Cardiac fibroblast (primary cell): Measurements from ENCODE around the gene CD2BP2.
A peak's percentile ranks its signal among the peaks of the same experiment; 100 is the strongest.

Experiments used
- DNase-seq, 2 donors: peaks; one replicate each; pipeline versions ENCODE4 v3.0.0 to v3.0.0-alpha.2; 2010; ENCODE audit warnings: low read depth in 2 of 2
- H3K4me3 ChIP-seq, 2 donors: replicated peaks in 1 of 2; 1 replicate in 1 of 2; 2 replicates in 1 of 2; pipeline ENCODE4 v1.5.1; 2011; ENCODE audit warnings: low read depth in 2 of 2, low read length in 2 of 2, mild to moderate bottlenecking in 2 of 2, moderate library complexity in 1 of 2
- CTCF ChIP-seq: IDR thresholded peaks from one replicate; pipeline ENCODE4 v1.5.1; 2011; ENCODE audit warnings: low read depth, mild to moderate bottlenecking, low read length, inconsistent platforms

CD2BP2 gene

GRCh38 chr16:30358990-30359870 lies 4.1 kb upstream of the CD2BP2 start:
- H3K4me3 ChIP-seq: no peak overlapping the region
- DNase-seq: no peak
- TF ChIP-seq CTCF: no peak

GRCh38 chr16:30358577-30358936 lies 3.4 kb upstream of the CD2BP2 start:
- H3K4me3 ChIP-seq: no peak overlapping the region
- DNase-seq: no peak
- no peak for TF ChIP-seq CTCF

GRCh38 chr16:30357715-30358576 lies 2.8 kb upstream of the CD2BP2 start:
- DNase-seq: no peak

GRCh38 chr16:30357085-30357714 lies 2.1 kb upstream of the CD2BP2 start:
- no peak for DNase-seq
- no peak overlapping the region for H3K4me3 ChIP-seq
- no peak for TF ChIP-seq CTCF

More at GRCh38 chr16:30357715-30358576, 2.8 kb upstream of the CD2BP2 start:
- TF ChIP-seq CTCF: no peak
- no peak overlapping the region for H3K4me3 ChIP-seq

GRCh38 chr16:30356401-30357084 lies 1.4 kb upstream of the CD2BP2 start:
- no peak overlapping the region for H3K4me3 ChIP-seq
- DNase-seq: no peak
- no peak for TF ChIP-seq CTCF

- H3K4me3 ChIP-seq: peak overlapping the region; percentile 95 to 96
- no peak for DNase-seq
- TF ChIP-seq CTCF: no peak
Measured at GRCh38 chr16:30355954-30356308, 823 bp upstream of the CD2BP2 start.
